ENCODE results near the gene LHFPL3. TPM values are rescaled to one million over a fixed set of nuclear protein-coding genes. Genes with fewer than 3 reads are reported as not detected.

LHFPL3 gene
- total RNA-seq, 1 experiment from 2014 or later = not detected

DNA sequence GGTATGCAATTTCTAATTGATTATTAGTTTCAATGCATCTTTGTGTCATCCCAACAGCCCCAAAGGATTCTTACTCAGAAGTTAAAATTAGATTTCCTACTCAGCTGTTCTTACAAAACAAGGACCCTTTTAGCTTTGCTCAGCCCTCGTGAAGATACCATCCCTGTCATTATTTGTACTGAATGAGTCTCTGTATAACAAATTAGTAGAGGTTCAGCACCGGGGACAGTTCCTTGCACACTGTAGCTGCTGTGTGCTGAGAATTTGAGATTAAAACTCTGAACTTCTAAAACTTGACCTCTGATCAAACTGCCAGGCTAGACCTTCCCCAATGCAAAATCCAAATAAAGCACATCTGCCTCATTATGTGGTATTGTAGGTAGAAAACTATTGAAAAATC lies 299.1 kb downstream of the LHFPL3 start:
- no peak overlapping the region for H2BK12ac ChIP-seq (ENCODE audit: insufficient read length, low read depth, low read length)
- Mint-ChIP-seq H3K36me3 (ENCODE audit: insufficient read depth in 1 of 3, low read depth in 3 of 3) (no peaks in the 10 kb centered on the region; a peak in 1 of 7 replicates), H3K27ac (no peak overlapping the region), H3K9me3 (peaks cover 0 to 2% of the 10 kb centered on the region in 2 experiments; a peak in 1 of 5 replicates), H3K4me1 (no peaks in the 10 kb centered on the region), H3K4me3 (no peak overlapping the region), H3K27me3 (ENCODE audit: low read depth) (peaks cover 2% of the 10 kb centered on the region; the same call in 1 of the 2 replicates)
- no peak overlapping the region for H3K4ac ChIP-seq (ENCODE audit: low read depth, low read length)
- H2AFZ ChIP-seq (ENCODE audit: low read length) = no peak overlapping the region
- no peak overlapping the region for H2BK120ac ChIP-seq (ENCODE audit: low read depth, low read length, poor library complexity, severe bottlenecking)
- no peak overlapping the region for H3K9ac ChIP-seq (ENCODE audit: extremely low read depth, insufficient read length, low read length)
- TF ChIP-seq, protein P1, sequence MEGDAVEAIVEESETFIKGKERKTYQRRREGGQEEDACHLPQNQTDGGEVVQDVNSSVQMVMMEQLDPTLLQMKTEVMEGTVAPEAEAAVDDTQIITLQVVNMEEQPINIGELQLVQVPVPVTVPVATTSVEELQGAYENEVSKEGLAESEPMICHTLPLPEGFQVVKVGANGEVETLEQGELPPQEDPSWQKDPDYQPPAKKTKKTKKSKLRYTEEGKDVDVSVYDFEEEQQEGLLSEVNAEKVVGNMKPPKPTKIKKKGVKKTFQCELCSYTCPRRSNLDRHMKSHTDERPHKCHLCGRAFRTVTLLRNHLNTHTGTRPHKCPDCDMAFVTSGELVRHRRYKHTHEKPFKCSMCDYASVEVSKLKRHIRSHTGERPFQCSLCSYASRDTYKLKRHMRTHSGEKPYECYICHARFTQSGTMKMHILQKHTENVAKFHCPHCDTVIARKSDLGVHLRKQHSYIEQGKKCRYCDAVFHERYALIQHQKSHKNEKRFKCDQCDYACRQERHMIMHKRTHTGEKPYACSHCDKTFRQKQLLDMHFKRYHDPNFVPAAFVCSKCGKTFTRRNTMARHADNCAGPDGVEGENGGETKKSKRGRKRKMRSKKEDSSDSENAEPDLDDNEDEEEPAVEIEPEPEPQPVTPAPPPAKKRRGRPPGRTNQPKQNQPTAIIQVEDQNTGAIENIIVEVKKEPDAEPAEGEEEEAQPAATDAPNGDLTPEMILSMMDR (conservative IDR thresholded peaks at IDR 0.05) = no peak
- H3K27me3 ChIP-seq (ENCODE audit: insufficient read depth, low read length) = no peaks in the 10 kb centered on the region
- H2BK20ac ChIP-seq (ENCODE audit: low read depth, low read length, poor library complexity, severe bottlenecking) = no peak overlapping the region
- H4K8ac ChIP-seq (replicated peaks; ENCODE audit: insufficient read length, low read depth, low read length) = no peak overlapping the region
- H3K14ac ChIP-seq (ENCODE audit: insufficient read depth, low read length) = no peak overlapping the region
- H3K9me3 ChIP-seq (ENCODE audit: control insufficient read depth, low read depth, low read length) = no peaks in the 10 kb centered on the region
- no peak overlapping the region for H3K27ac ChIP-seq (ENCODE audit: insufficient read length, low read depth, low read length)
- no peak overlapping the region for H2BK5ac ChIP-seq (ENCODE audit: insufficient read length, low read length)
- no peak overlapping the region for H3K56ac ChIP-seq (ENCODE audit: insufficient read length, low read depth, low read length)
- no peaks in the 10 kb centered on the region for H3K79me2 ChIP-seq (ENCODE audit: insufficient read depth, low read length)
- no peak overlapping the region for H3K18ac ChIP-seq (ENCODE audit: insufficient read length, low read depth, low read length)
- DNase-seq = peak; percentile 40
- H3K4me2 ChIP-seq (ENCODE audit: insufficient read depth, insufficient read length, low read length) = no peak overlapping the region
- H4K91ac ChIP-seq (ENCODE audit: insufficient read length, low read depth, low read length) = no peak overlapping the region
- H3K79me1 ChIP-seq (ENCODE audit: insufficient read depth, low read depth, low read length, poor library complexity, severe bottlenecking) = no peaks in the 10 kb centered on the region
- H2BK15ac ChIP-seq (ENCODE audit: low read depth, low read length) = no peak overlapping the region
- no CpG with 5 or more reads among the region's 2 CpGs for WGBS (ENCODE audit: extremely low coverage, insufficient read length, low lambda C conversion rate)
- H3K23me2 ChIP-seq (ENCODE audit: insufficient read length, low read depth, low read length, poor library complexity, severe bottlenecking) = no peaks in the 10 kb centered on the region
- no peaks in the 10 kb centered on the region for H4K20me1 ChIP-seq (ENCODE audit: control insufficient read depth, insufficient read depth, insufficient read length)
- no peak overlapping the region for H3T11ph ChIP-seq (ENCODE audit: low read length)
- H4K5ac ChIP-seq (ENCODE audit: insufficient read length, low read depth, low read length) = no peak overlapping the region
- H3K4me1 ChIP-seq (ENCODE audit: insufficient read depth, low read length) = no peaks in the 10 kb centered on the region
- H3K23ac ChIP-seq (ENCODE audit: insufficient read length, low read depth, low read length) = no peak overlapping the region
- no peak overlapping the region for H2AK5ac ChIP-seq (ENCODE audit: insufficient read length, low read length)
